Neural cell (in vitro differentiated cells): ENCODE measurements around the gene PTPRK.

Experiments
- CTCF ChIP-seq: fragments of 450-650 bp; IDR thresholded peaks from 2 replicates; pipeline ENCODE4 v1.5.1; 2014; ENCODE audit warnings: antibody characterized with exemption, mild to moderate bottlenecking, moderate library complexity; ENCODE audit not compliant: poor library complexity, severe bottlenecking
- EP300 ChIP-seq: fragments of 450-650 bp; conservative IDR thresholded peaks from 2 replicates; pipeline ENCODE4 v1.6.1; 2014; ENCODE audit warnings: antibody characterized with exemption, mild to moderate bottlenecking, moderate library complexity; ENCODE audit not compliant: poor library complexity, severe bottlenecking
- EZH2 ChIP-seq: fragments of 200-600, 300-800 bp; shearing (Covaris generic), sonication (generic); IDR thresholded peaks from 2 replicates; pipeline ENCODE4 v1.6.1; 2014; ENCODE audit warnings: antibody characterized with exemption, low read length, borderline replicate concordance, mild to moderate bottlenecking; ENCODE audit not compliant: insufficient read depth, poor library complexity, severe bottlenecking
- POLR2AphosphoS5 ChIP-seq: IDR thresholded peaks from 2 replicates; pipeline ENCODE4 v1.6.1; 2012
- RAD21 ChIP-seq: fragments of 450-650 bp; conservative IDR thresholded peaks from 2 replicates; pipeline ENCODE4 v1.6.1; 2014; ENCODE audit warnings: antibody characterized with exemption, mild to moderate bottlenecking, moderate library complexity
- REST ChIP-seq: IDR thresholded peaks from 2 replicates; pipeline ENCODE4 v1.6.1; 2012; ENCODE audit warnings: borderline replicate concordance
- TAF1 ChIP-seq: IDR thresholded peaks from 2 replicates; pipeline ENCODE4 v1.6.1; 2012; ENCODE audit warnings: low read depth

GRCh38 chr6:128394167-128394566 is 126.2 kb downstream of the PTPRK start:
- TF ChIP-seq TAF1 (no peak), EP300 (no peak), CTCF (no peak), REST (no peak), POLR2AphosphoS5 (no peak), RAD21 (no peak), EZH2 (no peak)
